ENCODE results near the gene TMPRSS5. TPM values are rescaled to one million over a fixed set of nuclear protein-coding genes. Genes with fewer than 3 reads are reported as not detected.
A peak's percentile ranks its signal among the peaks of the same experiment; 100 is the strongest.

TMPRSS5 gene
- total RNA-seq, 2 experiments from 2014 or later = 0.61 to 0.91 TPM

GRCh38 chr11:113690619-113691569 is 15.2 kb downstream of the TMPRSS5 start:
- ATAC-seq = peak; percentile 21
- CTCF ChIA-PET = interaction anchor here (1.2 kb wide), 1 partner anchor 197 kb away, joined by 3 read pairs; no protein-coding TSS in a partner anchor

GRCh38 chr11:113689768-113690618 is 16.1 kb downstream of the TMPRSS5 start:
- Mint-ChIP-seq H3K27ac (no peak overlapping the region), H3K4me3 (no peak overlapping the region)
- CTCF ChIA-PET = no interaction called here

More at GRCh38 chr11:113690619-113691569, 15.2 kb downstream of the TMPRSS5 start:
- no peak overlapping the region for H3K27ac Mint-ChIP-seq
- H3K4me3 Mint-ChIP-seq = no peak overlapping the region
- peaks cover 41% of the 10 kb centered on the region for H3K4me1 Mint-ChIP-seq
- H3K27me3 Mint-ChIP-seq = no peaks in the 10 kb centered on the region
- DNase-seq = no peak
- H3K36me3 Mint-ChIP-seq = no peaks in the 10 kb centered on the region
- H3K9me3 Mint-ChIP-seq (ENCODE audit: low read depth) = no peaks in the 10 kb centered on the region

DNA sequence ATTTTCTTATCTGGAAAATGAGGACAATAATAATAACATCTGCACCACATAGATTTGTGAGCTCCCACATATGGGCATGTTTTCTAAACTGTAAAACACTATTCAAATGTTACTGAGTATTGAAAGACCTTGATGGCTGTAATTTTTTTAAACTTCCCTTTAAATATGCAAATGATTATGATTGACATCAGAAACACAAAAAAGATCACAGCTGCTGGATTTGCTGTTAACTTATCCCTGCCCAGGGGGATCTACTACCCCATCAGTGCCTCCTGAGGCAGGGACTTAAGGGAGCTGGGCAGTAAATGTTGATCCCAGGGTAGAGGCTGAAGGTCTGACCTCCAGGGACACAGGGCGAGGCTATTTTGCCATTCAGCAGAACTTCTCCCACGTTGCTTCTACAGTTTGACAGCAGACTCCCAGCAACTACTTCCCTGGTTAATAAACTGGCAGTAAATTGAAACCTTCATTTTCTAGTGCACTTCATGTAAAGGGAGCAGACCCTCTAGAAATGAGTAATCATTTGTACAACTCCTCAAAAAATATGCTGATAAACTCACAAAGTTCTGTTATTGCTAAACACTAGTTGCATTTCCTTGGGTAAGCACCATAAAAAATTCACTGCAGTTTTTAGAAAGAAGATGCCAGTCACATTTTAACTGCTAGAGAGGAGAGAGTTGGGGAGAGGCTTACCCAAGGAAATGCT is 20.3 kb downstream of the TMPRSS5 start:
- H3K27ac Mint-ChIP-seq = peak overlapping the region; percentile 70

More at GRCh38 chr11:113689768-113690618, 16.1 kb downstream of the TMPRSS5 start:
- H3K9me3 Mint-ChIP-seq (ENCODE audit: low read depth) = no peaks in the 10 kb centered on the region
- H3K4me1 Mint-ChIP-seq = peaks cover 38% of the 10 kb centered on the region
- no peak for ATAC-seq
- DNase-seq = no peak
- no peaks in the 10 kb centered on the region for H3K36me3 Mint-ChIP-seq
- no peaks in the 10 kb centered on the region for H3K27me3 Mint-ChIP-seq

DNA sequence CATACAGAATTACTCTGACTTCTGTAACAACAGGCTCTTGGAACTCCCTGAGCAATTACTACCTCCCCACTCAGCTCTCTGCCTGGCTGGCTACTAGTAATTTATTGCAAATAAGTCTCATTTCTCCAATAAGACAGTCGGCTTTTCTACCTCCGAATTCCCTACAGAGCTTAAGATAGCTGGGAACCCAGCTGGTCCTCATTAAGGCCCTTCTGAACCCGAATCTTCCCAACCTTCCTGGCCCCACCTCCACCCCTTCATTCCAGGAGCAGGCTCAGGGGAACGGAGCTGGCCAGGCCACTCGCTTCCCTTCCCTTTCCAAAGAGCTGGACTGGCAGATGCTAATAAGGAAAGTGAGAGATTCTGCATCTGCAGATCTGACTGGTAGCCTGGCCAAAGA is 21.6 kb downstream of the TMPRSS5 start:
- DNase-seq (no peak), ATAC-seq (no peak)
- Mint-ChIP-seq H3K4me1 (peaks cover 22% of the 10 kb centered on the region), H3K9me3 (ENCODE audit: low read depth) (no peaks in the 10 kb centered on the region), H3K27ac (no peak overlapping the region), H3K36me3 (no peaks in the 10 kb centered on the region), H3K4me3 (no peak overlapping the region), H3K27me3 (peaks cover under 1% of the 10 kb centered on the region)
- CTCF ChIA-PET = no interaction called here

More for the DNA sequence above, 20.3 kb downstream of the TMPRSS5 start:
- DNase-seq = no peak
- Mint-ChIP-seq H3K27me3 (no peaks in the 10 kb centered on the region), H3K4me1 (peaks cover 29% of the 10 kb centered on the region), H3K4me3 (no peak overlapping the region), H3K9me3 (ENCODE audit: low read depth) (no peaks in the 10 kb centered on the region), H3K36me3 (no peaks in the 10 kb centered on the region)
- CTCF ChIA-PET = interaction anchor here (1.4 kb wide), 1 partner anchor 99 kb away, joined by 4 read pairs; no protein-coding TSS in a partner anchor
- ATAC-seq = peak; percentile 46

DNA sequence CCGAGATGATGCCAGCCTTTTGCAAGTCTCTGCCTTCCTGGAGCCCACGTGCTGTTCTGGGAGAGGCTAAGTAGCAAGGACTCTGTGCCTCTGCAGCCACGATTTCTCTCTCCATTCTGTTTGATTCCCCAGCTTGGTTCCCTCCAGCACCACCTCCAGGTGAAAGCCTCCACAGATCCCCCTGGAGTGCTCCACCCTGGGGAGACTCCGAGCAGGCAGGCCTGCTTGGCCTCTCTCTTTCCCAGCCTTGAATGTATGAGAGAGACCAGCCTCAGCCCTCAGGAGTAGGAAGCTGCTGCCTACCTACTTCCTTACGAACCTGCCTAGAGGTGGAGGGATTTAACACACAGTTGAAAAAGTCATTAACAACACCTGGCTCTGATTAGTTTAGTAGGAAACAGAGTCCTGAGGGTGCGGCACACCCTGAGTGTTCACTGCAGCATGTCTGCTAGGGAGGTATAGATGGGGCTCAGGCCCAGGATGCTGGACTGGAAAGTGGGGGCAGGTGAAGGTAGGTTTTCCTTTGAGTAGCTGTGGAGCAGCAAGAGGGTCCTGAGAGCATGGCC is 22.5 kb downstream of the TMPRSS5 start:
- H3K4me3 Mint-ChIP-seq = no peak overlapping the region
- no peaks in the 10 kb centered on the region for H3K36me3 Mint-ChIP-seq
- peaks cover 3% of the 10 kb centered on the region for H3K27me3 Mint-ChIP-seq
- DNase-seq = no peak
- H3K9me3 Mint-ChIP-seq (ENCODE audit: low read depth) = no peaks in the 10 kb centered on the region
- H3K27ac Mint-ChIP-seq = no peak overlapping the region
- H3K4me1 Mint-ChIP-seq = peaks cover 22% of the 10 kb centered on the region
- CTCF ChIA-PET = no interaction called here
- no peak for ATAC-seq

DNA sequence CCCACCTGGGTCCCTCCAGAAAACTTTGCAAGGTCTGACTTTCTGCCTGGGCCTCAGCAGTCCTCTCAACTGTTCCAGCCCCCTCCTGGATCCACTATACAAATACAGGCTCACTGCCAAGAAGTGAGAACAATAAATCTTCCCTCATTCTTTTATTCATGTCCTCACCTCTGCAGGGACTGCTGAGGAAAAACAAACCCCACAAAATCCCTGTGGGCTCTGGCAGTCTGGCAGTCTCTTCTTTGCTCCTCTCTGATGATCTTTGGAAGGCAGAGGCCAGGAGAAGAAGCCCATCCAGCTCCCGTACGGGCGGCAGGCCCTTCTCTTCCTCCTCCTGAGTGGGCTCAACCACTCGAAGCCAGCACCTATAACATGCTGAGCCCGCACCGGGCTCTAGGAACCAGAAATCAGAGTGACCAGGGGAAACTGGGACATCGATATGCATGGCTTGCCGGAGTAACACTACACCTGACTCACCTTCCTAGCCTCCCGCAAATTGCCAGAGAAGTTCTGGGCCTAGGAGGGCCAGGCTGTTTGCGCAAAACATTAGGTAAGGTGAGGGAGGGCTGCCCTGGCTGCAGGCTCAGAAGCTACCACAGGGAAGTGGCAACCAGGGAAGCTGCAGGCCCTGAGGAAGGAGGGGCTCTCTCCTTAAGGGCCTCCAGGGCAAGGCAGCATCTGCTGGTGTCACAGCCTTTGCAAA is 24.2 kb downstream of the TMPRSS5 start:
- CTCF ChIA-PET = interaction anchor here (0.5 kb wide), 1 partner anchor 13 kb away, joined by 3 read pairs; no protein-coding TSS in a partner anchor
- no peaks in the 10 kb centered on the region for H3K36me3 Mint-ChIP-seq
- peaks cover 14% of the 10 kb centered on the region for H3K4me1 Mint-ChIP-seq
- ATAC-seq = no peak
- DNase-seq = no peak
- H3K27ac Mint-ChIP-seq = no peak overlapping the region
- H3K4me3 Mint-ChIP-seq = no peak overlapping the region
- H3K27me3 Mint-ChIP-seq = peaks cover 4% of the 10 kb centered on the region
- no peaks in the 10 kb centered on the region for H3K9me3 Mint-ChIP-seq (ENCODE audit: low read depth)

DNA sequence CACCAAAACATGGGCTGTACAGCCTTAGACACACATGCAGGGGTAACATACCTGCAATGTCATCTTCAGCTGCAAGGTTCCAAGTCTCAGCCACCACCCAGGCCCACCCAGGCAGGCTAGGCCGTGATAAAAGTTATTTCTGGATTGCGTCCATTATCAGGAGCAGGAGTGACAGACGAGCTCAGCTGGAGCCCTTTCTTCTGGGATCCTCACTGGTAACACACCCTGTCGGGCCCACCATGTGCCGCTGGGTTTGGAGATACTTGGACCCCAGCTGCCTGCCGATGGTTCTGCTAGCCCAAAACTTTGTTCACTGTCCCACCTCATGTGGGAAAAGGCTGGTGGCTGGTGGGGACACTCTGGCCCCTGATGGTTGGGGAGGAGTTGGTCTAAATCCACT is 24.8 kb downstream of the TMPRSS5 start:
- no peak for ATAC-seq
- Mint-ChIP-seq H3K4me3 (no peak overlapping the region), H3K9me3 (ENCODE audit: low read depth) (no peaks in the 10 kb centered on the region), H3K27me3 (peaks cover 5% of the 10 kb centered on the region), H3K36me3 (no peaks in the 10 kb centered on the region), H3K4me1 (peaks cover 15% of the 10 kb centered on the region), H3K27ac (no peak overlapping the region)
- DNase-seq = no peak
- CTCF ChIA-PET = interaction anchor here (0.5 kb wide), 1 partner anchor 12 kb away, joined by 3 read pairs; no protein-coding TSS in a partner anchor

GRCh38 chr11:113677685-113678084 is 28.4 kb downstream of the TMPRSS5 start:
- H3K4me1 Mint-ChIP-seq = peaks cover 39% of the 10 kb centered on the region
- no peaks in the 10 kb centered on the region for H3K9me3 Mint-ChIP-seq (ENCODE audit: low read depth)
- no peak for ATAC-seq
- DNase-seq = no peak
- H3K27ac Mint-ChIP-seq = no peak overlapping the region
- H3K4me3 Mint-ChIP-seq = no peak overlapping the region
- peaks cover 2% of the 10 kb centered on the region for H3K36me3 Mint-ChIP-seq
- peaks cover 5% of the 10 kb centered on the region for H3K27me3 Mint-ChIP-seq
- CTCF ChIA-PET = no interaction called here

DNA sequence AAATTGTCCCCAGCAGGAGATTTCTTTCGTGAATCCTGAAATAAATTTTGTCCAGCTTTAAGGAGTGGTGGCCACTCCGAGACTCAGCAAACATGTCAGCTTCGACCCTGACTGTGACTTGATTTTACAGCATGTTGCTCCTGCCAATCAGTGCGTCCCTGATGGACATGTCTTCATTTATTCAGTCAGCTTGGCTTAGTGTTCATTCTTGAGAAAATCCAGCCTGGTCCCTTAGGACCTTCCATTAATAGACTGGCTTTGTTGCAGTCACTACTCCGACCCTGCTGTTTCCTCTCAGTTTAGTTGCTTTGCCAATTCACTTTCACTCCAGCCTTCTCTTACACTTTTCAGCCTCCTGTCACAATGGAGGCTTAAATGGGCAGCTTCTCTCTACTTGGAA is 30.5 kb downstream of the TMPRSS5 start:
- peaks cover 5% of the 10 kb centered on the region for H3K27me3 Mint-ChIP-seq
- no peaks in the 10 kb centered on the region for H3K9me3 Mint-ChIP-seq (ENCODE audit: low read depth)
- peaks cover 39% of the 10 kb centered on the region for H3K4me1 Mint-ChIP-seq

DNA sequence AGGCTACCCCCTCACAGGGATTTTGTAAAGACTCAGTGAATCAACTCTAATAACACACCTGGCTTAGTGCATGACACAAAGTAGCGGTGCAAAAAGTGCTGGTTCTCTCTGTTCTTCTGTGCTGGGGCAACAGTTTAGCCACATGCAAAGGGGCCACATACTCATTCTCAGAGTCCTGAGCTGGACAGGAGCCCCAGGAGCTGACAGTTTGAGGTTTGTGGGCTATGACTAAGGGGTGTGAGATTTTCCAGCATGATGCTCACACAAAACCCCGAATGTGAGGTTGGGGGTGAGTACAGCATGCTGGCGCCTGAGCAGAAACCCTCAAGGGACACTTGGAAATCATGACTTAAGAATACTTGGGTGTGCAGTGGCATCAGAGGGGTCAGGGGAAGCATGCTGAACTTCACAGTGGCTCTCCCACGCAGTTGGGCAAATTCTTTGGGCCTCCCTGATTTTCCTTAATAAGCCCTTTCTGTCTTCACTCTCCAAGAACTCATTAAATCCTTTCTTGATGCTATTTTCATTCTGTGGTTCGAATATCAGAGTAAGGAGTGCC is 31.0 kb downstream of the TMPRSS5 start:
- H3K4me1 Mint-ChIP-seq = peaks cover 39% of the 10 kb centered on the region
- CTCF ChIA-PET = interaction anchor here (0.6 to 1.6 kb wide), 5 partner anchors 20 to 1395 kb away, joined by 3 to 5 read pairs (median 5); no protein-coding TSS in a partner anchor
- ATAC-seq (peak; percentile 91), DNase-seq (peak; percentile 87)
- H3K27ac Mint-ChIP-seq = peak overlapping the region; percentile 64
- H3K9me3 Mint-ChIP-seq (ENCODE audit: low read depth) = no peaks in the 10 kb centered on the region
- H3K4me3 Mint-ChIP-seq = no peak overlapping the region
- peaks cover 2% of the 10 kb centered on the region for H3K36me3 Mint-ChIP-seq
- peaks cover 5% of the 10 kb centered on the region for H3K27me3 Mint-ChIP-seq

More for the DNA sequence above, 30.5 kb downstream of the TMPRSS5 start:
- Mint-ChIP-seq H3K27ac (peak overlapping the region; percentile 64), H3K4me3 (no peak overlapping the region), H3K36me3 (peaks cover 2% of the 10 kb centered on the region)
- CTCF ChIA-PET = interaction anchor here (0.6 to 1.6 kb wide), 5 partner anchors 20 to 1395 kb away, joined by 3 to 5 read pairs (median 5); no protein-coding TSS in a partner anchor
- ATAC-seq = no peak
- DNase-seq = no peak

- no peaks in the 10 kb centered on the region for H3K9me3 Mint-ChIP-seq (ENCODE audit: low read depth)
- DNase-seq (no peak), ATAC-seq (no peak)
- H3K27ac Mint-ChIP-seq = peak overlapping the region; percentile 64
- H3K27me3 Mint-ChIP-seq = peaks cover 3% of the 10 kb centered on the region
- CTCF ChIA-PET = interaction anchor here (1.5 to 1.6 kb wide), 3 partner anchors 21 to 1394 kb away, joined by 4 to 5 read pairs (median 5); no protein-coding TSS in a partner anchor
- peaks cover 39% of the 10 kb centered on the region for H3K4me1 Mint-ChIP-seq
- peaks cover 2% of the 10 kb centered on the region for H3K36me3 Mint-ChIP-seq
- no peak overlapping the region for H3K4me3 Mint-ChIP-seq
Measured at GRCh38 chr11:113674397-113674685, 31.8 kb downstream of the TMPRSS5 start.
